NB4 (cell line): ENCODE data around the gene CPEB4.

Source experiments
- POLR2A ChIP-seq: IDR thresholded peaks from 2 replicates; pipeline ENCODE4 v1.6.1; 2011; ENCODE audit warnings: mild to moderate bottlenecking; ENCODE audit not compliant: insufficient read length; ENCODE audit errors: extremely low read depth
- TF ChIP-seq, protein P1 (sequence below): IDR thresholded peaks from one replicate; pipeline ENCODE4 v1.5.1; 2012; ENCODE audit warnings: low read depth, low read length
- TF ChIP-seq, protein P2 (sequence below): IDR thresholded peaks from 2 replicates; pipeline ENCODE4 v1.6.1; 2011; ENCODE audit warnings: low read depth, low read length

DNA sequence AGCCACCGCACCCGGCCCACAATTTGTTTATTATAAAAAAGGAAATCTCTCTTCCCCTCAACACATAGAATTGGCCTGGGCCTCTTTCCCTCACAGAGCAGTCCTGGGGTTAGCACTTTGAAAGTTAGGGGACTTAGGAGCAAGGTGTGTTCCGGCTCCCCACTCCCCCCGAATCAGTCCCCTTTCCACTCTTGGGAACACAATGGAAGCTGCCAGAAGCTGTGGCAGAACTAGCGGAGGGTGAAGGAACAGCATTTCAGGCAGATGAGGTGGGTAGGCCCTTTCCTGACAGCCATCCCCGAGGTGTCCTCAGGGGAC, 84.4 kb downstream of the CPEB4 start:
- TF ChIP-seq, protein P1, sequence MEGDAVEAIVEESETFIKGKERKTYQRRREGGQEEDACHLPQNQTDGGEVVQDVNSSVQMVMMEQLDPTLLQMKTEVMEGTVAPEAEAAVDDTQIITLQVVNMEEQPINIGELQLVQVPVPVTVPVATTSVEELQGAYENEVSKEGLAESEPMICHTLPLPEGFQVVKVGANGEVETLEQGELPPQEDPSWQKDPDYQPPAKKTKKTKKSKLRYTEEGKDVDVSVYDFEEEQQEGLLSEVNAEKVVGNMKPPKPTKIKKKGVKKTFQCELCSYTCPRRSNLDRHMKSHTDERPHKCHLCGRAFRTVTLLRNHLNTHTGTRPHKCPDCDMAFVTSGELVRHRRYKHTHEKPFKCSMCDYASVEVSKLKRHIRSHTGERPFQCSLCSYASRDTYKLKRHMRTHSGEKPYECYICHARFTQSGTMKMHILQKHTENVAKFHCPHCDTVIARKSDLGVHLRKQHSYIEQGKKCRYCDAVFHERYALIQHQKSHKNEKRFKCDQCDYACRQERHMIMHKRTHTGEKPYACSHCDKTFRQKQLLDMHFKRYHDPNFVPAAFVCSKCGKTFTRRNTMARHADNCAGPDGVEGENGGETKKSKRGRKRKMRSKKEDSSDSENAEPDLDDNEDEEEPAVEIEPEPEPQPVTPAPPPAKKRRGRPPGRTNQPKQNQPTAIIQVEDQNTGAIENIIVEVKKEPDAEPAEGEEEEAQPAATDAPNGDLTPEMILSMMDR, result no peak
- no peak for TF ChIP-seq POLR2A
- TF ChIP-seq, protein P2, sequence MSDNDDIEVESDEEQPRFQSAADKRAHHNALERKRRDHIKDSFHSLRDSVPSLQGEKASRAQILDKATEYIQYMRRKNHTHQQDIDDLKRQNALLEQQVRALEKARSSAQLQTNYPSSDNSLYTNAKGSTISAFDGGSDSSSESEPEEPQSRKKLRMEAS, result no peak
